Astrocyte of the cerebellum (primary cell): Measurements from ENCODE around the gene MSH3.

Source experiments
- DNase-seq: peaks from one replicate; pipeline ENCODE4 v3.0.0-alpha.2; 2011; ENCODE audit warnings: low read depth
- H3K4me3 ChIP-seq: 2 replicates; pipeline ENCODE4 v1.5.1; 2011; ENCODE audit warnings: mild to moderate bottlenecking, low read depth, low read length, moderate library complexity
- in situ Hi-C: cut with HindIII; loops from 2 replicates; pipeline ENCODE4 v1.10.0; 2017; ENCODE audit warnings: low sequenced_read_pairs
- TF ChIP-seq, protein P1 (sequence below): IDR thresholded peaks from 2 replicates; pipeline ENCODE4 v1.5.1; 2012; ENCODE audit warnings: low read length, low read depth, moderate library complexity, mild to moderate bottlenecking; ENCODE audit errors: missing control alignments

Gene MSH3

GRCh38 chr5:80757290-80757689 is 102.8 kb downstream of the MSH3 start:
- TF ChIP-seq, protein P1, sequence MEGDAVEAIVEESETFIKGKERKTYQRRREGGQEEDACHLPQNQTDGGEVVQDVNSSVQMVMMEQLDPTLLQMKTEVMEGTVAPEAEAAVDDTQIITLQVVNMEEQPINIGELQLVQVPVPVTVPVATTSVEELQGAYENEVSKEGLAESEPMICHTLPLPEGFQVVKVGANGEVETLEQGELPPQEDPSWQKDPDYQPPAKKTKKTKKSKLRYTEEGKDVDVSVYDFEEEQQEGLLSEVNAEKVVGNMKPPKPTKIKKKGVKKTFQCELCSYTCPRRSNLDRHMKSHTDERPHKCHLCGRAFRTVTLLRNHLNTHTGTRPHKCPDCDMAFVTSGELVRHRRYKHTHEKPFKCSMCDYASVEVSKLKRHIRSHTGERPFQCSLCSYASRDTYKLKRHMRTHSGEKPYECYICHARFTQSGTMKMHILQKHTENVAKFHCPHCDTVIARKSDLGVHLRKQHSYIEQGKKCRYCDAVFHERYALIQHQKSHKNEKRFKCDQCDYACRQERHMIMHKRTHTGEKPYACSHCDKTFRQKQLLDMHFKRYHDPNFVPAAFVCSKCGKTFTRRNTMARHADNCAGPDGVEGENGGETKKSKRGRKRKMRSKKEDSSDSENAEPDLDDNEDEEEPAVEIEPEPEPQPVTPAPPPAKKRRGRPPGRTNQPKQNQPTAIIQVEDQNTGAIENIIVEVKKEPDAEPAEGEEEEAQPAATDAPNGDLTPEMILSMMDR, result no peak
- in situ Hi-C loops, result no loop called here
- no peak overlapping the region for H3K4me3 ChIP-seq
- no peak for DNase-seq

- no peak overlapping the region for H3K4me3 ChIP-seq
- TF ChIP-seq, protein P1, result no peak
- in situ Hi-C loops, result no loop called here
- no peak for DNase-seq
Observed at GRCh38 chr5:80759866-80760577, 105.6 kb downstream of the MSH3 start.

DNA sequence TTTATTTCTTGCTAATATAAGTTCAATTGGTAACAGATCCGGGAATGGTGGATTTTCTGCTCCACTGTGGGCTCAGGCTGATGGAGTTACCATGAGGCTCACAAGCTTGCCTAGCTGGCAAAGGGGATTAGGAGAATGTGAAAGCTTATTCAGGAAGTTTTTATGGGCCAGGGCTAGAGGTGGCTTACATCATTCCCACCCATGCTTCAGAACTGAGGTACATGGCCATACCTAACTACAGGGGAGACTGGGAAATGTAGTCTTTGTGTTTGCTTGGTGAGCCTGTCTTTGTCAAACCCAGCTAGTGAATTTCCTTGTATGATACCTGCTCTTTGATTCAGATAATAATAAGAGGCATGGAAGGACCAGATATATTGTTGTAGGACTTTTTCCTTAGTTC is 106.2 kb downstream of the MSH3 start:
- in situ Hi-C loops, result no loop called here
- H3K4me3 ChIP-seq, result no peak overlapping the region
- TF ChIP-seq, protein P1, result no peak
- DNase-seq, result no peak

- no peak for DNase-seq
- no peak overlapping the region for H3K4me3 ChIP-seq
- TF ChIP-seq, protein P1, result no peak
- in situ Hi-C loops, result no loop called here
Observed at GRCh38 chr5:80761176-80761575, 106.7 kb downstream of the MSH3 start.

DNA sequence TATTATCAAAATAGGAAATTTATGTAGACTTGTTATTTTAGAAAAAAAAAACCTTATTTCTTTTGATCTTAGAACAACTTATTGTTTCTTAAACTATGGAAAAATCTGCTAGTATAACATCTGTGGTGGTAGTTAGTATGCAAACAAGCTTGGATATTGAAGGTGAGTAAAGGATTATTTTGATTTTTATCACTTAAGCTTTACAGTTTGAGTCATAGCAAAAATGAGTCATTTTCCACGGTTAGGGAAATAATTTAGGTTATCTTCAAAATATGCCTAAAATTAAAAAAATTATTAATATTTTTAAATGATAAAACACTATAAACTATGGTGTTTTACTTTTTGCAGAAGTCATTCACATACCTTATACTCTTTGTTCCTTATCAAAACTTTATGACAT is 107.5 kb downstream of the MSH3 start:
- no peak overlapping the region for H3K4me3 ChIP-seq
- in situ Hi-C loops, result no loop called here
- TF ChIP-seq, protein P1, result no peak
- no peak for DNase-seq

DNA sequence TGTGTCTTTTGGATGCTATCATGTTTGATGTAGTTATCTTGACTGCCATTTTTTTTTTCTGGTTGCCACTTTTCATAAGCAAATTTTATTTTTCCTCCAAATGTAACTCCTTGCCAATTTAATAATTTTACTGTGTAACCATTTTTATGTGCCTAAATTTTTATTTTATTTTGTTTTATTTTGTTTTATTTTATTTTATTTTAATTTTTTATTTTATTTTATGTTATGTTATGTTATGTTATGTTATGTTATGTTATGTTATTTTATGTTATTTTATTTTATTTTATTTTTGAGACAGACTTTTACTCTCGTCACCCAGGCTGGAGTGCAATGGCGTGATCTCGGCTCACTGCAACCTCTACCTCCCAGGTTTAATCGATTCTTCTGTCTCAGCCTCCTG is 108.1 kb downstream of the MSH3 start:
- TF ChIP-seq, protein P1, result no peak
- in situ Hi-C loops, result no loop called here
- no peak overlapping the region for H3K4me3 ChIP-seq
- no peak for DNase-seq
